HG02571 (cell line): ENCODE data around the gene CCNA2.

Experiments used
- ATAC-seq: cut with Tn5 transposase; IDR thresholded peaks from one replicate; pipeline ENCODE4 v1.9.1; 2021; ENCODE audit warnings: mild to moderate bottlenecking, moderate library complexity; ENCODE audit not compliant: unreplicated experiment

CCNA2 gene

DNA sequence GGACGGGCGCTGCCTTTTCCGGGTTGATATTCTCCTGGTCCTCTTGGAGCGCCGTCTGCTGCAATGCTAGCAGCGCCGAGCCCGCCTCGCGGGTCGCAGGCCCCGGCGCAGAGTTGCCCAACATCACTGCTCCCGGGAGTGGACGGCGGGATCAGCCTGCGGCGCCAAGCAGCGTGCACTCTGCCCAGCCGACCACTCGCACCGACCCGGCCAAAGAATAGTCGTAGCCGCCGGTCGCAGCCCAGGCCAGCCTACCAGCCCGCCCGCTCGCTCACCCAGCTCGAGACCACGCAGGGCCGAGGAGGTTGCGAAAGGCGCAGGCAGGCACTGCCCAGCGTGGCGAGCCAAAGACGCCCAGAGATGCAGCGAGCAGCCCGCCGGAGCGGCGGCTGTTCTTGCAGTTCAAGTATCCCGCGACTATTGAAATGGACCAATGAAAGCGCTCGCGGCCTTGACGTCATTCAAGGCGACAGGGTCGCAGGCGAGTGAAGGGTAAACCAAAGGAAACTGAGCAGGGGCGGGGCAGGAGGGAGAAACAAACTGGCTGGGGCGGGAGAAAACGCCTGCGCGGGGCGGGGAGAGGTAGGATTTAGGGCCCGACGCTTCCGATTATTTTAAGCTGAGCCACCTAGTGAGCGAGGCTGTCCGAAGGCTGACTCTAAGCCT, at the start of gene CCNA2:
TSS of gene CCNA2 (minus strand) at position 379 of the 666 bp plus-strand sequence. CDS start at position 124, 255 bp downstream.
- peak; percentile 94 for ATAC-seq

DNA sequence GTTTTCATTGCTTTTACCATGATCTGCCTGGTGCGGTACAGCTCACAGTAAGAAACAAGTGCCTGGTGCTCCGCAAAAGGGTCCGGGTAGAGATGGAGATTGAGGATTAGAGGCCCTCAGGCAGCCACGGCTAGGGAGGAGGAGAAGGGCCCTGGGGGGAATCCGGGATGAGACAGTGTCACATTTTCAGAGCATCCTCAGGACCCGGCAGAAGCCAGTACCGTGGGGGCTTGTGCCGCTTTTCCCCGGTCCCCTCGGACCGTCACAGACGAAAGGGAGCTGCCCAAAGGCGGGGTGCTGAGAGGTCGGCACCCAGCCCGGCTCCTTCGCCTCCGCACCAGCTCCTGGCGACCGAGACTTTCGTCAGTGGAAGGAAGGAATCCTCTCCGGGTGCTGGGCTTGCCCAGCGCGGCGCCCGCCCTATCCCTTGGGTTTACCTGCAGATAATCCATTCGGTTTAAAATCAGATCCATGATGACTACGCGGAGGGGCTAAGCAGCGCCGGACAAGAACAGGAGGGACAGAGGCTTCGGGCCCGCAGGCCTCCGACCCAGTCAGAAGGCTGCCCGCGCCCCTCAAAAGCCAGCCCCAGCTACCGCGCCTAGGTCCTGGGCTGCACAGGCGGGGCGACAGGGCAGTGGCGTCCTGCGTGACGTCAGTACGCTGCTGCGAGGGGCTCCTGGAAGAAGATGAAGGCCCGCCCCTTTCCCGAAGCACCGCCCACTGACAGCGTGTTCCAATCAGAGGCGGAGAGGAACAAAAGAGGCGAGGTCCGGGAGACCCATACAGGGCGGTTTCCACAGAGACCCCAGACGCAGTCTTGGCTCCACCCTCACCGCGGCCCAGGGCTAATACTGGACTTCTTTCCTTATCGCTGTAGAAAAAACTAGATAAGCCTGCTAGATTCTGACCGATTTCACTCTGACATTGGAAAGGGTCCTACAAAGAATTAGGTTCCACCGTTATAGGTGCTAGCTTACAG, 46.4 kb upstream of the CCNA2 start, which contains the start of gene BBS7:
TSS of gene BBS7 (minus strand) at position 634 of the 982 bp plus-strand sequence. CDS start at position 473, 161 bp downstream.
- ATAC-seq, result peak; percentile 100

- no peak for ATAC-seq
Observed at GRCh38 chr4:121863799-121864198, 40.1 kb upstream of the CCNA2 start.

- ATAC-seq, result no peak
Observed at GRCh38 chr4:121861426-121861825, 37.7 kb upstream of the CCNA2 start.

DNA sequence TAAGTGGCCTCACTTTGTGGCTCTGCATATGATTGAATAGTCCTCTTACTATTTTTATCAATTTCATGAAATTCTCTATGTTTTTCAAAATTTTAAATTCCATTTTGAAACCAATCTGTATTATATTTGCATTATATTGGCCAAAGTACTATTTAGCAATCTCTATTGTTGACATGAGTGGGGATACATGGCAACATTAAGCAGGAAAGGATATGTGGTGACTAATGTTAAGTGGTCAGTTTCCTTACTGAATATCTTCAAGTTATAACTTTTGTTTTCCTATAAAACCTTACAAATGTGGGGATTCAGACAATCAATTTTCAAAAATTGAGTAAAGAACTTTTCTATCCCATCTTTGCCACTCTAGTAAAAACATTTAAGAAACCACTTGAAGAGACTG, 36.4 kb upstream of the CCNA2 start:
- ATAC-seq, result no peak

GRCh38 chr4:121851354-121851753, 27.7 kb upstream of the CCNA2 start:
- no peak for ATAC-seq

- ATAC-seq, result no peak
Observed at GRCh38 chr4:121846662-121847061, 23.0 kb upstream of the CCNA2 start.

DNA sequence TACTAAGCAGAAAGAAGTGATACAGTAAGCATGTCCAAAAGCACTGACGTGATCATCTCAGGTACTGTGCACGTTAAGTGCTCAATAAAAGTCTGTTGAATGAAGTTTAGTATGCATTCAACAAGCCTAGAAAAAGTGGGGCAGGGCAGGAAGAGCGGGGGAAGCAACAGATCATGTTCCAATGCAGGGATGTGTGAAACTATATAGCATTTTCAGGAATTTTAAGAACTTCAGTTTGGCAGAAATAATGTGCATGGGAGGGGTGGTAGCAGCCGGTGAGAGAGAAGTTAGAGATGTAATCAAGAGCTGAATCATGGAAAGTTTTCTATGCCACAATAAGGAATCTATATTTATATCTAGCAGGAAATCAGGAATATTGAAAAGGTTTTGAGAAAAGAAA, 19.2 kb upstream of the CCNA2 start:
- ATAC-seq, result no peak

- no peak for ATAC-seq
Observed at GRCh38 chr4:121838136-121838535, 14.5 kb upstream of the CCNA2 start.

DNA sequence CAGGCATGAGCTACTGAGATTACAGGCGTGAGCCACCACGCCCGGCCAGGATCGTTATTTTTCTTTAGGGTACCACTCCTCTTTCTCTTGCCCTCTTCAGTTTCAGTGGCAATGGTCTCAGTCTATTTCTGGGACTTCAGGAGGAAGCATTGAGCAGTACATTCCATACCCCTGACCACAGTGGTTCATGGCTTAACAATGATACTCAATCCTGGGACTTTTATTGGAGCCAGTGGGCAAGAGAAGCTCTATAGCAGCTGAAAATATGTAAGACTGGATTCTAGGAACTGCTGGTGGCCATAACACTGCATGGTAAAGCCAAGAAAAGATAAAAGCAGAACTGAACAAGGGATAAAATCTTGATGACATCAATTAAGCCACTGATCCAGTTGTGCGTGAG, 5.8 kb upstream of the CCNA2 start:
- ATAC-seq, result no peak

DNA sequence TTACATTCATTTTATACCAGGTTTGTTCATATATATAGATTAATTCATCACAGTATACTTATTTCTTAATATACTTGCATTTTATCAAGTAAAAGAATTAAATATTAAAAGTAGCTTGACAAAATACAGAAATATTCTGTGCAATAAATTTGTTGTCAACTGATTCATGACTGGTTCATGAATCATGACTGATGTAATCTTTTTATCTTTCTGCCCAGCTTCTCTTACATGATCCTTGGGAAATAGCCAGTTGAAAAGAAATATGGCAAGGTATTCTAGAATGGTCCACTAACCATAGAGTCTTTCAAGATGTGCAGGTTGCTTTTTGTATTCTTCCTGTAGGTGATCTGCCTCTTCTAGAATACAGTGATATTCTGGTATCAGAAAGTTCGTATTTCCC, 4.2 kb upstream of the CCNA2 start:
- ATAC-seq, result no peak

GRCh38 chr4:121824950-121825349, 1.3 kb upstream of the CCNA2 start:
- no peak for ATAC-seq

GRCh38 chr4:121824171-121824527, 466 bp upstream of the CCNA2 start:
- no peak for ATAC-seq

DNA sequence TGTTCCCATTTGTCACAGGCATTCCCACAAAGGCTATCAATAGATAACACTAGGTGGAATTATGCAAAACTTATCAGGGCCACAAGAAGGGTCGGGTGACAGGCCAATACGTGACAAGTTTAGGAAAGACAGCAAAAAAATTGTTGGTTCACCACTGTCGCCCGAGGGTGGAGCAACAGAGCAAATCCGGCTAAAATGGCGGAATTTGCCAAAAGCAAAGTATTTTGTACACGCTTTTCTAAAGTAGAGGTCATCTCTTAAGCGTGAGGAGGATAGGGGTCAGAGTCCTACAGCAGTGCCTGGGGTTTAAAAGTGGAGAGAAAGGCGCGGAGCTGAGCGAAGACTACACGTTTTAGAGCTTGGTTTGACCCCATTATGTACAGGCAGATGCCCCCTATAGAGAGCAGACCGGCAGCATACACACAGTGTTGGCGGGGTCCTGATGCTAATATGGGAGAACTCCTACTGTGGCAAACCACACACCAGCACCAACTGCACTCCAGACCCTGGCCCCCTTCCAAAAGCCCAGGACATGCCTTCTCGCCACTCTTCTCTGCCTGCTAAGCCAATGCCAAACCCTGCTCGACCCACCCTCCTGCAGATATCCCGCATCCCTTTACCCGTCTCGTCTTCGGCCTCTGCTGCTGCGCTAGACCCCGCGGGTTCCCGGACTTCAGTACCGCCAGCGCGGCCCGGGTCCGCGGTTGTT, 733 bp downstream of the CCNA2 start:
- ATAC-seq, result peak; percentile 35

- ATAC-seq, result no peak
Observed at GRCh38 chr4:121822047-121822446, 1.6 kb downstream of the CCNA2 start.

DNA sequence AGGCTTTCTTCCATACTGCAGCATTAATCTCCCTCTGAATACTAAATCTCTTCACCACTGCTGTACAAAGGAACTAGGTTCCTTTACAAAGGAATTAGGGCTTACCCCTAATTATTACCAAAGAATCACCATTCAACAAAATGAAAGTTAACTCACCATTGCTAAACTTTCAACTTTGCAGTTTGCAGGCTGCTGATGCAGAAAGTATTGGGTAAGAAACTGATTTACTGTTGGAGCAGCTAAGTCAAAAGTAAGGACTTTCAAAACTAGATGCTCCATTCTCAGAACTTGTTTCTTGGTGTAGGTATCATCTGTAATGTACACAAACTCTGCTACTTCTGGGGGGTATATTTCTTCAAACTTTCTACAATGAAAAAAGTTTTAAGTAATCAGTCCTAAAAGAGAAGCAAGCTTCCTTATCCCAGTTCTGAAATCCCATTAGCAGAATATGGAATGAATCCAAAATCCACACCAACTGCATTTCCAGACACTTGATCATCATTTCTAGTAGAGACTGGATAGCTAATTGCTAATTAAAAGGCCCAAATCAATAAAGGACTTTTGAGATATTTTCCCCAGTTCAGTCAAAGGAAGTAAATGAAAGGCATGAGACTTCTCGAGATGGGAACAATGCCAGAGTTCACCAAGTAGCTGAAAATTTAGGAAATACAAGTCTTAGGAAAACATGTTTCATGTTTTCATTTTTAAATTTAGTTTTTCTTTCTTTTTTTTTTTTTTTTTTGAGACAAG, 4.3 kb downstream of the CCNA2 start:
- ATAC-seq, result no peak

GRCh38 chr4:121818215-121818614, 5.5 kb downstream of the CCNA2 start:
- no peak for ATAC-seq

GRCh38 chr4:121817701-121818100, 6.0 kb downstream of the CCNA2 start:
- ATAC-seq, result no peak

- no peak for ATAC-seq
Observed at GRCh38 chr4:121817006-121817405, 6.7 kb downstream of the CCNA2 start.

GRCh38 chr4:121814756-121815155, 8.9 kb downstream of the CCNA2 start:
- no peak for ATAC-seq

DNA sequence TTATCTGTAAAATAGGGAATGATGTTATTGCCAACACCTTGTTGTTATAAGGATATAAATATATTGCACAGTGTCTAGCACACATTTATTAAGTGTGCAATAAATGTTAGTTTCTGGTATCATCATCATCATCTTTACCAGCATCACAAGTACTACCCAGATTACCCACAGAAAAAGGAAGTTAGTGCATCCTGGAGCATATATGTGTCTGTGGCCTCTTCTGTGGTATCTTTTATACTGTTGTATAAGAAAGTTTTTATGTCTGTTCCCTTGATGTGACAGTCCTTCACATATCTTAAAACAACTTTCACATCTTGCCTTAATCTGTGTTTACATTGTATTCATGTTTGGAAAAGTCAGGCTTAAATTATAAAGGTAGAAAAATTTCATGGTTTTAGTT, 12.6 kb downstream of the CCNA2 start:
- ATAC-seq, result no peak
